Karpas-422 (cell line): Measurements from ENCODE around the gene ITGB2. TPM values are rescaled to one million over a fixed set of nuclear protein-coding genes. Genes with fewer than 3 reads are reported as not detected.
"Not testable (repeated sequence)": the region's sequence is repeated elsewhere in the genome, so short reads cannot be mapped to it uniquely, and the experiment has no call there.

Source experiments
- DNase-seq: peaks from one replicate; pipeline ENCODE4 v3.0.0-alpha.2; 2015
- H2AFZ ChIP-seq: fragments of 200-600 bp; sonication (generic); 2 replicates; pipeline ENCODE4 v1.6.1; 2014; ENCODE audit warnings: antibody characterized with exemption, low read length, mixed read lengths
- H3K27ac ChIP-seq: fragments of 200-600 bp; sonication (generic); 2 replicates; pipeline ENCODE4 v1.5.1; 2014; ENCODE audit warnings: mild to moderate bottlenecking, low read length, moderate library complexity
- H3K27me3 ChIP-seq: fragments of 200-600 bp; sonication (generic); 2 replicates; pipeline ENCODE4 v1.6.1; 2014; ENCODE audit warnings: low read length, mixed read lengths
- H3K36me3 ChIP-seq: fragments of 200-600 bp; sonication (generic); 2 replicates; pipeline ENCODE4 v1.6.1; 2014; ENCODE audit warnings: low read length, mixed read lengths; ENCODE audit not compliant: insufficient read depth
- H3K4me1 ChIP-seq: fragments of 200-600 bp; sonication (generic); 2 replicates; pipeline ENCODE4 v1.6.1; 2014; ENCODE audit warnings: mild to moderate bottlenecking, low read length, mixed read lengths
- H3K4me2 ChIP-seq: fragments of 200-600 bp; sonication (generic); 2 replicates; pipeline ENCODE4 v1.6.1; 2014; ENCODE audit warnings: low read length, low read depth, mild to moderate bottlenecking; ENCODE audit not compliant: poor library complexity, severe bottlenecking
- H3K4me3 ChIP-seq: fragments of 200-600 bp; sonication (generic); 2 replicates; pipeline ENCODE4 v1.5.1; 2014; ENCODE audit warnings: mild to moderate bottlenecking, antibody characterized with exemption, low read length, mixed read lengths
- H3K79me2 ChIP-seq: fragments of 200-600 bp; sonication (generic); 2 replicates; pipeline ENCODE4 v1.6.1; 2014; ENCODE audit warnings: mild to moderate bottlenecking, low read length, mixed read lengths
- H3K9ac ChIP-seq: fragments of 200-600 bp; sonication (generic); 2 replicates; pipeline ENCODE4 v1.6.0; 2014; ENCODE audit warnings: low read length
- H3K9me2 ChIP-seq: fragments of 200-600 bp; sonication (generic), shearing (Covaris generic); replicated peaks from 2 replicates; pipeline ENCODE4 v1.6.0; 2014; ENCODE audit warnings: mild to moderate bottlenecking, low read length, moderate library complexity; ENCODE audit not compliant: insufficient read depth
- H3K9me3 ChIP-seq: fragments of 300-700, 200-600 bp; sonication (generic); 2 replicates; pipeline ENCODE4 v1.6.1; 2014; ENCODE audit warnings: low read length, mixed read lengths
- H4K20me1 ChIP-seq: fragments of 200-600 bp; sonication (generic); 2 replicates; pipeline ENCODE4 v1.6.1; 2014; ENCODE audit warnings: mild to moderate bottlenecking, antibody characterized with exemption, low read length, low read depth; ENCODE audit not compliant: insufficient read depth
- total RNA-seq: library from RNA; depleted of rRNA; stranded (reverse); fragments of >200 nt; shearing (Covaris generic); gene quantifications from 2 replicates; pipeline ENCODE4 v1.2.3, GENCODE V29; 2014; ENCODE audit warnings: low replicate concordance

ITGB2 gene
- total RNA-seq, 1 experiment from 2014 or later = 252 TPM

DNA sequence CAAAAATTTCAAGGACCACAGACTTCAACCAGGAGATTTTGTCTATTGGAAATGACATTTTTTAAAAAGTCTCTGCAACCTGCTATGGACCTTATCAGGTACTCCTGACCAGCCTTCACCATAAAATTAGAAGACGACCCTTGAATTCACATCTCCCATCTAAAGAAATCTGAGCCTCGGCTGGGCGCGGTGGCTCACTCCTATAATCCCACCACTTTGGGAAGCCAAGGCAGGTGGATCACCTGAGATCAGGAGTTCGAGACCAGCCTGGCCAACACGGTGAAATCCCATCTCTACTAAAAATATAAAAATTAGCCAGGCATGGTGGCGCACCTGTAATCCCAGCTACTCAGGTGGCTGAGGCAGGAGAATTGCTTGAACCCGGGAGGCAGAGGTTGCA is 41.5 kb downstream of the ITGB2 start:
- H3K4me1 ChIP-seq = peaks cover 49% of the 10 kb centered on the region
- H3K9ac ChIP-seq, DNase-seq, H3K36me3 ChIP-seq, H3K9me3 ChIP-seq, H3K4me2 ChIP-seq, H3K9me2 ChIP-seq, H2AFZ ChIP-seq, H3K27me3 ChIP-seq, H3K27ac ChIP-seq, H3K79me2 ChIP-seq, H3K4me3 ChIP-seq, H4K20me1 ChIP-seq: not testable (repeated sequence)

DNA sequence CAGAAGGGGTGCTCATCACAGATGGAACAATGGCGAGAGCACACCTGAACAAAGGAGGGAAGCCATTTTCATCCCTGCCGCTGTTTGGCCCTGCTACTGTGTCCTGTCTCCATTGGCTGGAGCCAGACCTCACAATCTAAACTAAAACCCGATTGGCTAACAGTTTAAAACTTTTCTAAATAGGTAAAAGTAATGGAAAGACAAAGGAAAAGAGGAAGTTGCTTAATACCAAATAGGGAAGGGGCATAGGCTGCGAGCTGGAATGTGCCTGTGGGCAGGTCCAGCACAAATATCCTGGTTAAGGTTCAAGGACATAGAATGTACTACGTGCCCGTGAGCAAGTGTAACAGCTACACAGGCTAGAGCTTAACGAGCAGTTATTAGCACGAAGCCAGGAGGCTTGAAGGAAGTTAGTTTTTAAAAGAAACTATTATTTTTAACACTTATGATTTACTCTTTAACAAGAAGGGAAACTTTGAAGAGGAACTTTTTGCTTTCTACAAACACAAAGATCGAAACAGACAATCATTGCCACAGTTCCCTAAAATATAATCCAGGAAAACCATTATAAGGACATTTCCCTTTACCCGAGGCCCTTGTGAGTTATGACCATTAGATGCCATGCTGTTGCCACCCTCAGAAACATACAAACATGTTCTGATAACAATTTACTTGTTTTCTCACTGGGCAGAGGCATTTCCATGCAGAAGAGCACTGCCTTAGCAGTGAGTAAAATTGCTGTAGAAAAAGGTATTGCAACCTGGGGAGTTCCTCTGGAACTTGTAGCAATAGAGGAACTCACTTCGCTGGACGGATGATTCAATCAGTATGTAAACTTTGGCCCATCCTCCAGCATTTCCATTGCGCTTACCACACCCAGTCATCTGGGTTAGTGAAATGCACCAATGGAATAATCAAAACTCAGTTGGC is 42.4 kb downstream of the ITGB2 start:
- peak; percentile 56 for DNase-seq
- Histone ChIP-seq H3K36me3 (no peaks in the 10 kb centered on the region), H3K4me2 (peak overlapping the region; percentile 27), H3K4me3 (no peak overlapping the region), H2AFZ (no peak overlapping the region), H3K27ac (no peak overlapping the region), H3K4me1 (peaks cover 53% of the 10 kb centered on the region), H3K9ac (no peak overlapping the region), H3K9me3 (no peaks in the 10 kb centered on the region), H4K20me1 (no peaks in the 10 kb centered on the region), H3K9me2 (no peaks in the 10 kb centered on the region), H3K79me2 (no peaks in the 10 kb centered on the region), H3K27me3 (no peaks in the 10 kb centered on the region)

DNA sequence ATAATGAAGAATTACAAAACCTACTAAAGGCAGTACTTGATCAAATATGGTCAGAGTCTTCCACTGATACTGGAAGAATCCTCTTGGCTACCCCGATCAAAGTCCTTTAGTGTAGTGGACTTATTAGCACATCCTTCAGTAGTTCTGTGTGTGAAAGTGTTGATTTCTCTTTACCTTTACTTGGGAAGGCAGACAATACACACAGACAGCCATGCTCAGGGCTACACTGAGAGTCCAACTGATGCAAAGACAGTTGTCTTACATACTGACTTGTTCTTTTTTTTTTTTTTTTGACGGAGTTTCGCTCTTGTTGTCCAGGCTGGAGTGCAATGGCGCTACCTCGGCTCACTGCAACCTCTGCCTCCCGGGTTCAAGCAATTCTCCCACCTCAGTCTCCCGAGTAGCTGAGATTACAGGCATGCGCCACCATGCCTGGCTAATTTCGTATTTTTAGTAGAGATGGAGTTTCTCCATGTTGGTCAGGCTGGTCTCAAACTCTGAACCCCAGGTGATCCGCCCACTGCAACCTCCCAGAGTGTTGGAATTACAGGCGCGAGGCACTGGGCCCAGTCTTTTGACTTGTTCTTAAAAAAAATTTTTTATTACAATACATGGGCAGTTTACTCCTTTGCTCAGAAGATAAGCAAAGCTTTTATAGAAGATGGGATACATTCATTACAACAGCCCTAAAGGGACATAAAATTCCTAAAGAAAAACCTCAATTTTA is 43.7 kb downstream of the ITGB2 start:
- DNase-seq = peak; percentile 34
- Histone ChIP-seq H3K4me3 (no peak overlapping the region), H3K27ac (no peak overlapping the region), H3K27me3 (no peaks in the 10 kb centered on the region), H2AFZ (no peak overlapping the region), H3K9ac (no peak overlapping the region), H4K20me1 (peaks cover 11% of the 10 kb centered on the region), H3K36me3 (no peaks in the 10 kb centered on the region), H3K4me2 (no peak overlapping the region), H3K4me1 (peaks cover 53% of the 10 kb centered on the region), H3K9me2 (no peaks in the 10 kb centered on the region), H3K9me3 (no peaks in the 10 kb centered on the region), H3K79me2 (peaks cover 12% of the 10 kb centered on the region)

DNA sequence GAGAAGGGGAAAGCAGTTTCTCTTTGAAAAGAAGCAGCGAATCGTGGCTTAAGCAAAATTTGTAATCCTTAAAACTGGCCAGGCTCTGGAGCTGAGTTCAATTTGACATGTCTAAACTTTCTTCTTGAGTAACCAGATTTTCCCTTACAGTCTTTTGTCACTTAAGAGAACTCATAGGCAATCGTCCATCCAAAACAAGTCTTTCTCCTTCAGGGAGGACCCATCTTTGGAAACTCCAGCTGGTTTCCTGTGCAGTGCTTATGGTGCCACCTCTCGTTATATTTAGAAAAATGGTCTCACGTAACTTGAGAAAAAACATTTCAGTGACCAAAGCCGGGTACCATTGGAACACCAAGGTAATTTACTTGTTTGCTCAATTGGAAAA is 45.4 kb downstream of the ITGB2 start:
- H3K36me3 ChIP-seq = no peaks in the 10 kb centered on the region
- peak overlapping the region; percentile 83 for H3K9ac ChIP-seq
- H3K9me3 ChIP-seq = no peaks in the 10 kb centered on the region
- DNase-seq = peak; percentile 45
- H3K9me2 ChIP-seq = no peaks in the 10 kb centered on the region
- peaks cover 44% of the 10 kb centered on the region for H3K4me1 ChIP-seq
- H3K4me3 ChIP-seq = peak overlapping the region; percentile 93; the same call in 1 of the 2 replicates
- 0 out of 2 replicates have a peak overlapping the region, but pooled peaks have one; percentile 1 for H2AFZ ChIP-seq
- H3K27ac ChIP-seq = no peak overlapping the region
- H3K27me3 ChIP-seq = no peaks in the 10 kb centered on the region
- peak overlapping the region; percentile 100 for H3K4me2 ChIP-seq
- peaks cover 29% of the 10 kb centered on the region for H3K79me2 ChIP-seq
- H4K20me1 ChIP-seq = peaks cover 28% of the 10 kb centered on the region

DNA sequence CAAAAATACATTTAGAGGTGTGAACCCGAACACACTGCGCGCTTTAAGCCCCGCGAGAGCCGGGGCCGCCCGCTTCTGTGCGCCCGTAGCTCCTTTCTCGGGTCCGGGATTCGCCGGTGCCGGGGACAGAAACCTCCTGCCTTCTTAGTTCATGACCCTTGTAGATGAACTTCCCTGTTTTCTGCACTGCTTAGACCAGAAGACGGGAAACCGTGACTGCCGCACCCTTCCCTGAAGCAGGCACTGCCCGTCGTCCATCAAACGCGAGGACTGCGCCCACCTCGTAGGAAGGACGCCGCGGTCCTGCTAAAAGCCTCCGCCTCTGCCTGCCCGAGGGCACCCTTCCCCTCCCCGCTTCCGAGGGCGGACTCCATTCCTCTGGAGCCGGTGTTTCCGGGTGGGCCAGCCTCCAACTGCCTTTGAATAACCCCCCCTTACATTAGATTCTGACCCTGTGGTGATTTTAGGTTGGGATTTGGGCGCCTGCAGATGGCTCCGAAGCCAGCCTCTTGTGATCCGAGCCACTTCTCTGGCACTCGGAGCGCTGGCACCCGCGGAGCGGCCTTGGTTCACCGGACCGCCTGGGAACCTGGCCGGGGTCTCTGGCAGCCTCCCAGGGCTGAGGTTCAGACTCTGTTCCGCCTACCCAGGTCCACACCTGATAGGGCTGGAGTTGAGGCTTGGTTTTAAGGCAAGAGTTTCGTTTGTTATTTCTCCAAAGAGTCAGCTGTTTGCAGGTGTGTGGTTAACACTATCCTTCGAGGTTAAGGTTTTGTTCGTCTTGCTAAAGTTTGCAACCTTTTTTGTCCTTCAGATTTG is 46.0 kb downstream of the ITGB2 start:
- H3K9me2 ChIP-seq = no peaks in the 10 kb centered on the region
- no peaks in the 10 kb centered on the region for H3K27me3 ChIP-seq
- H3K36me3 ChIP-seq = no peaks in the 10 kb centered on the region
- H3K79me2 ChIP-seq = peaks cover 34% of the 10 kb centered on the region
- H4K20me1 ChIP-seq = peaks cover 33% of the 10 kb centered on the region
- H3K9ac ChIP-seq = peak overlapping the region; percentile 83
- peaks cover 43% of the 10 kb centered on the region for H3K4me1 ChIP-seq
- no peaks in the 10 kb centered on the region for H3K9me3 ChIP-seq
- peak overlapping the region; percentile 88; the same call in 1 of the 2 replicates for H2AFZ ChIP-seq
- DNase-seq = no peak
- H3K4me2 ChIP-seq = peak overlapping the region; percentile 100
- H3K4me3 ChIP-seq = peak overlapping the region; percentile 93
- no peak overlapping the region for H3K27ac ChIP-seq

DNA sequence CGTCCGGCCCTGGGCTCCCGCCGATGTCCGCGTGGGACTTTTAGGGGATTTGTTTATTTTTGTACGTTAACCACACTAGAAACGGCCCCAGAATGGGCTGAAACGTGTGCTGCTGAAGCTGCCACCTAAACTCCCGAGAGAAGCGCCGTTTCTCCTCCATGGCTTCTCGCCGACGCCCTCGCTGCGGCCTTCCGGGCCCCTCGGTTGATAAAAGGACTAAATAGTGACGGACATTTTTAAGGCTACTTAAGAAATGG is 46.5 kb downstream of the ITGB2 start:
- Histone ChIP-seq H3K4me1 (peaks cover 43% of the 10 kb centered on the region), H3K9me2 (no peaks in the 10 kb centered on the region), H3K36me3 (no peaks in the 10 kb centered on the region), H3K4me2 (peak overlapping the region; percentile 100), H3K9ac (peak overlapping the region; percentile 83), H3K27ac (no peak overlapping the region), H3K9me3 (no peaks in the 10 kb centered on the region), H2AFZ (peak overlapping the region; percentile 88), H3K4me3 (peak overlapping the region; percentile 93), H3K79me2 (peaks cover 40% of the 10 kb centered on the region), H4K20me1 (peaks cover 35% of the 10 kb centered on the region), H3K27me3 (no peaks in the 10 kb centered on the region)
- peak; percentile 69 for DNase-seq

DNA sequence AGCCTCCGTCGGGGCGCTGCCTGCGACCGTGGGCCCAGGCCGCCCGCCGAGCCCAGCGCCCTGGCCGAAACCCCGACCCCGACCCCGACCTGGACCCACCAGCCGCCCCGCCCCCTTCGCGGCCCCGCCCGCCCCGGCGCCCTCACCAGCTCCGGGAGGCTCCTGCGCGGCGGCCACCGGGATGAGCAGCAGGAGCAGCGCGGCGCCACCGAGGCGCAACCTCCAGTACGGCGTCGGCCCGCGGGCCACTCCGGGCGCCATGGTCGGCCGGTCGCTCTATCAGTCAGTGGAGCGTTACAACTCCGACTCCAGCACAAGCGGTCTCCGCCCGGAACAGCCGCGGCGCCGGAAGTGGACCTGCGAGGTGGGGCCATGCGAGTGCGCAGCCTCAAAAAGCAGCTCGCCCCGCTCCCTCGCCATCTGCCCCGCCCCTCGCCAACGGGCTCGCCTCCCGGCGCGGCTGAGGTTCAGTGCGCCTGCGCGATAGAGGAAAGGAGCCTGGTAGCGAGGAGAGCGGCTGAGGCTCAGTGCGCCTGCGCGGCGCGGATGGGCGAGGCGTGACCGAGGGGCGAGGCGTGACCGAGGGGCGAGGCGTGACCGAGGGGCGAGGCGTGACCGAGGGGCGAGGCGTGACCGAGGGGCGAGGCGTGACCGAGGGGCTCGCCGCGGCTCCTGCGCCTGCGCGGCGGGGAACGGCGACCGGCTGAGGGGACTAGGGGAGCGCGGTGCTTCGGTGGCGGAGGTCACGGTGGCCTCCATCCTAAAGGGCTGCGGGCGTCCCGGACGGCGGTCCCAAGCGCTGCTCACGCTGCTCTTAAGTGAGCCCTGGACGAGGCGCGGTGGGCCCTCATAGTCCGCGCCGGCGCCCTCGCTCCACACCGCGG is 47.1 kb downstream of the ITGB2 start, which contains the start of gene PTTG1IP:
Gene PTTG1IP, minus strand, starts transcription at position 335 of the 884 bp plus-strand sequence. Its CDS starts 74 bp downstream, at position 261.
- peaks cover 40% of the 10 kb centered on the region for H3K4me1 ChIP-seq
- H3K79me2 ChIP-seq = peaks cover 45% of the 10 kb centered on the region
- H2AFZ ChIP-seq = peak within 1 kb of the TSS; percentile 88
- no peaks in the 10 kb centered on the region for H3K27me3 ChIP-seq
- H3K9me3 ChIP-seq = no peaks in the 10 kb centered on the region
- H3K36me3 ChIP-seq = no peaks in the 10 kb centered on the region
- H3K4me2 ChIP-seq = peak within 1 kb of the TSS; percentile 100
- no peaks in the 10 kb centered on the region for H3K9me2 ChIP-seq
- H4K20me1 ChIP-seq = peaks cover 39% of the 10 kb centered on the region
- H3K27ac ChIP-seq = no peak within 1 kb of the TSS
- peak within 1 kb of the TSS; percentile 83 for H3K9ac ChIP-seq
- H3K4me3 ChIP-seq = peak within 1 kb of the TSS; percentile 93
- DNase-seq = peak; percentile 100
